ENCODE results near the gene ATP8B4. TPM values are rescaled to one million over a fixed set of nuclear protein-coding genes. Genes with fewer than 3 reads are reported as not detected.

ATP8B4 gene
- total RNA-seq, 4 donors from 2014 or later, result 5.2 to 24.3 (median 7.6) TPM

DNA sequence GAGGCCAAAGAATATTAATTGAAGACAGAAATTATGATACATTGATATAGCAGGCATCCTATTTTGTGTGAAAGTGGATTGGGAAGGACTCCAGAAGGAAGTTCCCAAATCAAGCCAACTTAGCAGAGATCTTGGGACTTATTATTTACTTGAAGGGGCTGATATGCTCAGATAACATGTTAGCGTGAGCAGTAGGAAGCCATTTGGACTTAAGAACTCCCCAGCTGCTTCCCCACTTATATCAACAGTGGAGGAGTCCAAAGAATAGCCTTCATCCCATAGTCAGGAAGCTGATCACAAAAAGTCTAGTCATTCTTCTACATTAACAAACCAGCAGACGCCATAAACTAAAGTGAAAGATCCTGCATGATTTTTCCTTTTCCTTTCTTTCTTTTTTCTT lies 200.0 kb downstream of the ATP8B4 start:
- Histone ChIP-seq H3K9me3 (no peaks in the 10 kb centered on the region), H3K27ac (no peak overlapping the region), H3K4me3 (replicated peaks in 1 of 3) (no peak overlapping the region), H3K4me1 (peaks cover 0 to 10% of the 10 kb centered on the region in 2 donors), H3K36me3 (no peaks in the 10 kb centered on the region), H3K27me3 (no peaks in the 10 kb centered on the region)
- TF ChIP-seq POLR2A (IDR thresholded peaks at IDR 0.05) (no peak), CTCF (IDR thresholded peaks at IDR 0.05) (no peak)
- intact Hi-C loops (cut with DNase I), result no loop called here
- DNase-seq, result no peak
- 71 to 86% methylated on average over 2 of the region's 2 CpGs for WGBS, 2 donors

DNA sequence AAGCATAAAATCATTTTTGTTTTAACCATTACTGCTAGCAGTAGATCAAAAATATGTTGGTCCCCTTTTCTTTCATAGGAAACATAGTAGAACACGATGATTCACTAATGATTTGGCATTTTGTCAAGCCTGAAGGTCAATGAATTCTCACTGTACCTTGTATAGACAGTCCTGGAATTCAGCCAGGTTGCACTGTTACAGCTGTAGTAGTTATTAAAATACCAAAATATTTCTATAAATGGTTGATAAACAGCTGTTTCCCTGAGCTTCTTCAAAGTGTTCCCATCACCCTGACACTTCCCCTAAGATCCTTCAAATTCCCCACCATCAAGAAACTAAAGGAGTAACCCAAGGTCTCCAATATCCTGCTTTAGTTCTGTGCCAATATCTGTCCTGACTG lies 200.9 kb downstream of the ATP8B4 start:
- intact Hi-C loops (cut with DNase I), result no loop called here
- peaks cover 0 to 10% of the 10 kb centered on the region in 2 donors for H3K4me1 ChIP-seq
- no peak overlapping the region for H3K27ac ChIP-seq
- whole genome bisulfite sequencing, 2 donors, result 2 to 4% methylated on average over 1 of the region's 1 CpG
- H3K9me3 ChIP-seq, result no peaks in the 10 kb centered on the region
- no peaks in the 10 kb centered on the region for H3K36me3 ChIP-seq
- TF ChIP-seq POLR2A (IDR thresholded peaks at IDR 0.05), result no peak
- no peak for TF ChIP-seq CTCF (IDR thresholded peaks at IDR 0.05)
- DNase-seq, result no peak
- H3K27me3 ChIP-seq, result no peaks in the 10 kb centered on the region
- no peak overlapping the region for H3K4me3 ChIP-seq (replicated peaks in 1 of 3)

DNA sequence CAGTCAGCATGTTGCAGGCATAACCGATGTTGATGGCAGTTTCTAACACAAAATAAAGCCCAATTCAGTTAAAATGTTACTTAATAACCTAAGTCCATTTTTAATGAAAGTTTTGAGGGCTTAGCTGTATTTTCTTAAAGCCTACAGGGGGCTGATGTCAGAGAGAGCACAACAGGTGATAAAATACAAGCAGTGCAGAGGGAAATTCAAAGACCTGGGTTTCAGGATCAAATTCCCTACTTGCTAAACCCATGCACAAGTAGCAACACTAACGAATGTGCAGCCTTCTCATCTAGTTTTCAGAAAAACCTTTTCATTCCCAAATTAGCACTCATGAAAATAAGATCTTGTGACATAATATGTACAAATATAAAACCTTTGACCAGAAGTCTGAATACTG lies 202.0 kb downstream of the ATP8B4 start:
- DNase-seq, result no peak
- peaks cover 0 to 10% of the 10 kb centered on the region in 2 donors for H3K4me1 ChIP-seq
- H3K27ac ChIP-seq, result no peak overlapping the region
- intact Hi-C loops (cut with DNase I), result no loop called here
- H3K27me3 ChIP-seq, result no peaks in the 10 kb centered on the region
- no peaks in the 10 kb centered on the region for H3K9me3 ChIP-seq
- WGBS, 2 donors, result 72 to 77% methylated on average over 2 of the region's 2 CpGs
- H3K36me3 ChIP-seq, result no peaks in the 10 kb centered on the region
- TF ChIP-seq CTCF (IDR thresholded peaks at IDR 0.05) (no peak), POLR2A (IDR thresholded peaks at IDR 0.05) (no peak)
- no peak overlapping the region for H3K4me3 ChIP-seq (replicated peaks in 1 of 3)

DNA sequence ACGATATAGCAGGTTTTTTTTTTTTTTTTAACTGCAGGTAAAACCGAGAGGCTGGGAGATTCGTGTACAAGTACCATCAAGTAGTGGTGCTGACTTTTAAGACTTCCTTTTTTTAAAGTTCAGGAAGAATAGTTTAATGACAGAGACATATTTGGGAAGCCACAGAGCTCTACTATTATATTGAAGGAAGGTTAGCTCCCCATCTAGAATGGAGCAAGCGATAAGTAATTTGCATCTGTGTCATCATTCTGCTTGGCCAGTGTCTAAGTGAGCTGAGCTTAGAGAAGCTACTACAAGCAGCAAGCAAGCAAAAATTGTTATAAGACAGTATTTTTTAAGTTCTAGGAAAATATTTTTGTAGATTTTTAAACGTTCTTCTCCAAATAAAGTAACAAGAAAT lies 203.2 kb downstream of the ATP8B4 start:
- 89 to 90% methylated on average over 5 of the region's 5 CpGs for WGBS, 2 donors
- H3K36me3 ChIP-seq, result no peaks in the 10 kb centered on the region
- peaks cover 0 to 10% of the 10 kb centered on the region in 2 donors for H3K4me1 ChIP-seq
- H3K4me3 ChIP-seq (replicated peaks in 1 of 3), result no peak overlapping the region
- no peaks in the 10 kb centered on the region for H3K9me3 ChIP-seq
- TF ChIP-seq POLR2A (IDR thresholded peaks at IDR 0.05), result no peak
- TF ChIP-seq CTCF (IDR thresholded peaks at IDR 0.05), result no peak
- DNase-seq, result no peak
- intact Hi-C loops (cut with DNase I), result no loop called here
- H3K27me3 ChIP-seq, result no peaks in the 10 kb centered on the region
- no peak overlapping the region for H3K27ac ChIP-seq

DNA sequence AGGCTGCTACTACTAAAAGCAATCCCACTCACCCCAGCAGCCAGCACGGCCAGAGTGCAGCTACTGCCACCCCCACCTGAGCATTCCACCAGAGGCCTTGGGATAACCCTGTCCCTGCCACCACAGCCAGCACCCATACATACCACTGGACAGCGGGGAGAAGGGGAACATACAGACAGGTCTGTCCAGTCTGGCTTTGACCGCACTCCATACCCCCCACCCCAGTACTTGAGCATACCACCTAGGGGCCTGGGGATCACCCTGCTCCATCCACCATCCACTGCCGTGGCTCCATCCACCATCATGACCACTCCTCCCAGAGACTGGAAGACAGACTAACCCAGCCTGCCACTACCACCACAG lies 210.1 kb downstream of the ATP8B4 start:
- intact Hi-C loops (cut with DNase I), result no loop called here

More for the DNA sequence above, 210.1 kb downstream of the ATP8B4 start:
- Histone ChIP-seq H3K9me3 (no peaks in the 10 kb centered on the region), H3K4me1 (no peaks in the 10 kb centered on the region), H3K4me3 (replicated peaks in 1 of 3) (no peak overlapping the region), H3K27ac (no peak overlapping the region), H3K27me3 (no peaks in the 10 kb centered on the region), H3K36me3 (no peaks in the 10 kb centered on the region)
- no peak for TF ChIP-seq POLR2A (IDR thresholded peaks at IDR 0.05)
- TF ChIP-seq CTCF (IDR thresholded peaks at IDR 0.05), result no peak
- DNase-seq, result no peak
- WGBS, 2 donors, result 100% methylated on average over 3 to 4 of the region's 4 CpGs

Data from thyroid gland (tissue), 4 donors.